Measurements from ENCODE around the gene EPS15.
"Not testable (repeated sequence)": the region's sequence is repeated elsewhere in the genome, so short reads cannot be mapped to it uniquely, and the experiment has no call there.

The EPS15 gene

GRCh38 chr1:51472359-51472758, 46.7 kb downstream of the EPS15 start:
- peak; percentile 6 for DNase-seq (ENCODE audit: low spot score)

GRCh38 chr1:51469518-51469917, 49.5 kb downstream of the EPS15 start:
- no peak for DNase-seq (ENCODE audit: low spot score)

- DNase-seq (ENCODE audit: low spot score) = no peak
Observed at GRCh38 chr1:51464828-51465227, 54.2 kb downstream of the EPS15 start.

GRCh38 chr1:51463561-51463960, 55.5 kb downstream of the EPS15 start:
- DNase-seq (ENCODE audit: low spot score) = no peak

GRCh38 chr1:51462289-51462688, 56.8 kb downstream of the EPS15 start:
- DNase-seq (ENCODE audit: low spot score) = not testable (repeated sequence)

GRCh38 chr1:51454554-51454953, 64.5 kb downstream of the EPS15 start:
- DNase-seq (ENCODE audit: low spot score) = no peak

GRCh38 chr1:51453010-51453409, 66.1 kb downstream of the EPS15 start:
- no peak for DNase-seq (ENCODE audit: low spot score)

GRCh38 chr1:51448844-51449454, 70.1 kb downstream of the EPS15 start:
- not testable (repeated sequence) for DNase-seq (ENCODE audit: low spot score)

GRCh38 chr1:51445351-51446090, 73.5 kb downstream of the EPS15 start:
- DNase-seq (ENCODE audit: low spot score) = no peak

- DNase-seq (ENCODE audit: low spot score) = no peak
Observed at GRCh38 chr1:51444534-51445192, 74.4 kb downstream of the EPS15 start.

GRCh38 chr1:51444096-51444495, 75.0 kb downstream of the EPS15 start:
- no peak for DNase-seq (ENCODE audit: low spot score)

GRCh38 chr1:51443555-51443954, 75.5 kb downstream of the EPS15 start:
- no peak for DNase-seq (ENCODE audit: low spot score)

GRCh38 chr1:51442616-51443015, 76.5 kb downstream of the EPS15 start:
- no peak for DNase-seq (ENCODE audit: low spot score)

GRCh38 chr1:51442198-51442597, 76.9 kb downstream of the EPS15 start:
- no peak for DNase-seq (ENCODE audit: low spot score)

- no peak for DNase-seq (ENCODE audit: low spot score)
Observed at GRCh38 chr1:51439895-51440294, 79.2 kb downstream of the EPS15 start.

- DNase-seq (ENCODE audit: low spot score) = no peak
Observed at GRCh38 chr1:51439053-51439452, 80.0 kb downstream of the EPS15 start.

- not testable (repeated sequence) for DNase-seq (ENCODE audit: low spot score)
Observed at GRCh38 chr1:51437391-51437790, 81.7 kb downstream of the EPS15 start.

GRCh38 chr1:51435878-51436277, 83.2 kb downstream of the EPS15 start:
- DNase-seq (ENCODE audit: low spot score) = no peak

GRCh38 chr1:51433972-51434510, 85.0 kb downstream of the EPS15 start:
- no peak for DNase-seq (ENCODE audit: low spot score)

- DNase-seq (ENCODE audit: low spot score) = no peak
Observed at GRCh38 chr1:51433269-51433971, 85.6 kb downstream of the EPS15 start.

- DNase-seq (ENCODE audit: low spot score) = no peak
Observed at GRCh38 chr1:51432146-51432545, 86.9 kb downstream of the EPS15 start.

GRCh38 chr1:51427438-51427837, 91.6 kb downstream of the EPS15 start:
- DNase-seq (ENCODE audit: low spot score) = no peak
